Activated T-helper 9 cell treated with anti-CD3 and anti-CD28 coated beads, Interleukin-2, amount 50 U/mL, for 16 hours (primary cell): ENCODE results near the gene JAKMIP2.

Experiments used
- DNase-seq: peaks from one replicate; pipeline ENCODE4 v3.0.0-alpha.2; 2020; ENCODE audit warnings: low read depth

Gene JAKMIP2

GRCh38 chr5:147788023-147788422 is 5.5 kb upstream of the JAKMIP2 start:
- no peak for DNase-seq

DNA sequence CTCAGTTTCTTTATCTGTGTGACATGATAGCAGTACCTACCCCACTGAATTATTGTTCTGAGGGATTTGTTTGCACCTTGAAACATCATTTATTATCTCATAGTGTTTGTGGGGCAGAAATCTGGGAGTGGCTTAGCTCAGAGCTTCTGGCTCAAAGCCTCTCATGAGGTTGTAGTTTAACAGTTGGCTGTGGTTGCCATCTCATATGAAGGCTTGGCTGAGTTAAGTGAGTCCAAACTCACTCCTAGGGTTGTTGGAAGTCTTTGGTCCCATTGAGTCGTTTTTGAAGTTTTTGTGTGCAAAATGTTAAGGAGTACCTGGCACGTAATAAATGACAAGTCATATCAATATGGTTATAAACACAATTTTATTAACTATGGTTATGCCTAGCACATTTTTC is 3.6 kb upstream of the JAKMIP2 start:
- no peak for DNase-seq

GRCh38 chr5:147784146-147784987 is 1.8 kb upstream of the JAKMIP2 start:
- no peak for DNase-seq

- DNase-seq, result no peak
Observed at GRCh38 chr5:147780924-147781573, 1.5 kb downstream of the JAKMIP2 start.

DNA sequence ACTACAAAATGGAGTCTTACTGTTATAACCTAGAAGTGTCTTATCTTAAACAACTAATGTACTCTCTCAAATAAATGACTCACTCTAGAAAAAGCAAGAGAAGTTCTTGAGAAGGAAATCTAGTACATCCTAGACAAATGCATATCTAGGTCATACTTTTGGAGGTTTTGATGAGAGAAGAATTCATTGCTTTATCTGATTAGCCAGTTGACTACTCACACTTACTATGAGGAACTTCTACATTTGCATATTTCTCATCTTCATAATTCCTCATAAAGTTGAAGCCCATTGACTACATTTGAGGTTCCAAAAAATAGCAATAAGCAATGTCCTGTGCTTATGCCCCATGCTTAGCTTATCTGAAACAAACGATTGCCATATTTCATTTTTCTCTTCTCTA is 2.8 kb downstream of the JAKMIP2 start:
- DNase-seq, result no peak

DNA sequence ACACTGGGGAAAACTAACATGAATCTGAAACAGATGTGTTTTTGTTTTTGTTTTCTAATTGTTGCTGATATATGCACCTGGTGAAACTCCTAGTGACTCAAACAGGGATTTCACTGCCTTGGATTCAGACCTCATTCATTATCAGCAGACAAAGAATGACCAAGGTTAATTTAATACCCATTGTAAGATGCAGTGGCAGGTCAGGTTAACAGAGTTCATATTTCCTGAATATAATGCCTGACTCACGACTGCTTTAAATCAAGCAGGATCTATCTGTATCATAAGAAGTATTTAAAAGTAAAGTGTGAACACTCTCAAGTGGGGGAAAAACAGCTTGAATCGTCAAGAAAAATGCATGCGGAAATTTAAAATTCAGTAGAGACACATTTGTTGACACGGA is 5.5 kb downstream of the JAKMIP2 start:
- DNase-seq, result no peak

- no peak for DNase-seq
Observed at GRCh38 chr5:147773587-147773986, 8.9 kb downstream of the JAKMIP2 start.

DNA sequence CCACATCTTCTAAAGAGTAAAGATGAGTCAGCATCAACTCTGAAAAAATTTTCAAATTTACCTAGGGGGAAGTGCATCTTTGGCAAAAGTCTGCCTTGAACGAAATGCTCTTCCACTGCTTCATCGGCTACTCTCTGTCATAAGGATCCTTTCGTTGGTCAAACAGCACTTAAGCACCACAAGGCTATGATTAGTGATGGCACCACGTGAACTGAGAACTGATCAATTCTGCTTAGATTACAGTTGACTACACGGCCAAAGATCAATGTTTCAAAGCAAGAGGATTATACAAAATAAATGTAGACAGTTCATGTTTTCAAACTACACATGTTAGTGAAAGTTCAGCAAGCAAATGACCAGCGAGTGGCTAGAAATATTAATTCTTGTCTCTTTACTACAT is 9.4 kb downstream of the JAKMIP2 start:
- no peak for DNase-seq

DNA sequence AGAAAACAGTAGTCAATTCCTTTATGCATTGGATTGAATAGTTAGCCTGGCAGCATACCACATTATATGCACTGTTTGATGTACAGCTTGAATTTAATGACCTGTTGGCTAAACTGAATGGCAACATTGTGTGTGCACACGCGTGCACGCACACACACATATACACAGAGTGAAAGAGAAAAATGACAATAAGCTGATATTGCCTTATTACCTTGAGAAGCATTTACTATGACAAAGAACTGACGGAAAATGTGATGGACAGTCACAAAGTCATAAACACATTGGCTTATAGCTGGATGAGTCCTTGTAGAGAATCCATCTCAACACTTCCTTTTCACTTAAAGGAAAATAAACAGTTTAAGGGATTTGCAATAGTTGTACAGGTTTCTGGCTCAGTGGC is 15.5 kb downstream of the JAKMIP2 start:
- no peak for DNase-seq

GRCh38 chr5:147763791-147764525 is 18.6 kb downstream of the JAKMIP2 start:
- DNase-seq, result no peak

- no peak for DNase-seq
Observed at GRCh38 chr5:147760086-147760875, 22.2 kb downstream of the JAKMIP2 start.

DNA sequence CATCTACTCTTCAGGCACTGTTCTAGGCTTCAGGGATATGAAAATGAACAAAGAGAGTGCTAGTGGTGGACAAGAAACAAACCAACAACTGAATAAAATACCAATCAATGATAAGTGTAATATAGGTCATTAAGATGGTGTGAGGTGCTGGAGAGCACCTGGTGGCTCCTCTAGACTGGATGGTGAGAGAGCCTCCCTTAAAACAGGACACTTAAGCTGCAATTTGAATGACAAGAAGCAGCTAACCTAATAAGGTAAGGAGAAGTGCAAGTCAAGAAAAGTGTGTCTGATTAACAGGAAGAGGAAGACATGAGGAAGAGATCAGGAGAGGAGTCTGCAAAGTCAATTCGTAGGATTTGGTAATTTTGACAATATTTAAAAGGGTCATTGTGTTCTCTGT is 23.1 kb downstream of the JAKMIP2 start:
- DNase-seq, result no peak

DNA sequence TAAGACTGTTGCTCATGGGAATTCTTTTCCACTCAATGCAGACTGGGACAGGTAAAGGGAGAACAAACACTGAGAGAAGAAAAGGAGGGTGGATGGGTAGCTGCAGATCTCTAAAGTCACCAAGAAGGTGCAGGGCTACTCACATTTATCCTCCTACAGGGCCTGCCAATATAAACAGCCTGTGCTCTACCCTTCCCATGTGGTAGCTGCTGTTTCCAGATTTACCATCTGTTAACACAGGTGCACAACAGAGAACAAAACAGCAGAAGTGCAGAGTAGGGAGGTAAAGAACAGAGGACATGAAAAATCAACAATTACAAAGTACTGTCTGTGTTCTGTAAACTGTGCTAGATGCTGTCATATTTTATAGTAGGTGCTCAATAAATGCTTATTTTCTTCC is 26.0 kb downstream of the JAKMIP2 start:
- DNase-seq, result no peak

DNA sequence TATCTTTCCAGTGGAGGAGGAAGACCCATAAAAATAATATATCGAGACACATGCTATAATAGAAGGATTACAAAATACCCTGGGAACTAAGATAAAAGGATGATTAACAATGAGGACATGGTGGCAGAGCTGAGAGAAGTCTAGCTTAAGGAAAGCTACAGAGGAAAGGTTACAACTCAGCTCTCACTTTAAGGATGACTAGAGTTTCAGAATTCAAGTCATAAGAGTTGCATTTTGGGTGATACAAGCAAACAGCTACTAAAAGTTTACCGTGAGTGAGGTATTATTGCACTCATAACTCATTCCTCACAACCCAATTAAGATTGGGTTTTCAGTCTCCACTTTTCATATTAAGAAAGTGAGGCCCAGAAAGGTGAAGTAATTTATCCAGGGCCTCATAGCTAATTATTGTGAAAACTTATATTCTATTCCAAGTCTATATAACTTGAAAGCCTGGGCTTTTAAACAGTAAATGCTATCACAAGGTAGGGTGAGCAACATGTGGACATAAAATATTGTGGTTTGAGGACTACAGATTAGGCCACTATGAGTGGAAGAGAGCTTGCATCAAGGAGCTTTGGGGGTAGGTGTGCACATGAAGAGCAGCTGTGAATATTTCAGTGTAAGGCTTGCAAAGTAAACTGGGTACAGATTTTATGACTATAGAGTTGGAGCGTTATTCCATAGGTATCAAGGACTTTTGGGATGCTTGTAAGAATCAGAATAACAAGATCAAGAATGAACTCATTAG is 28.0 kb downstream of the JAKMIP2 start:
- no peak for DNase-seq

GRCh38 chr5:147753765-147754164 is 28.8 kb downstream of the JAKMIP2 start:
- no peak for DNase-seq

GRCh38 chr5:147752666-147753290 is 29.8 kb downstream of the JAKMIP2 start:
- DNase-seq, result no peak

GRCh38 chr5:147752033-147752432 is 30.5 kb downstream of the JAKMIP2 start:
- DNase-seq, result no peak

DNA sequence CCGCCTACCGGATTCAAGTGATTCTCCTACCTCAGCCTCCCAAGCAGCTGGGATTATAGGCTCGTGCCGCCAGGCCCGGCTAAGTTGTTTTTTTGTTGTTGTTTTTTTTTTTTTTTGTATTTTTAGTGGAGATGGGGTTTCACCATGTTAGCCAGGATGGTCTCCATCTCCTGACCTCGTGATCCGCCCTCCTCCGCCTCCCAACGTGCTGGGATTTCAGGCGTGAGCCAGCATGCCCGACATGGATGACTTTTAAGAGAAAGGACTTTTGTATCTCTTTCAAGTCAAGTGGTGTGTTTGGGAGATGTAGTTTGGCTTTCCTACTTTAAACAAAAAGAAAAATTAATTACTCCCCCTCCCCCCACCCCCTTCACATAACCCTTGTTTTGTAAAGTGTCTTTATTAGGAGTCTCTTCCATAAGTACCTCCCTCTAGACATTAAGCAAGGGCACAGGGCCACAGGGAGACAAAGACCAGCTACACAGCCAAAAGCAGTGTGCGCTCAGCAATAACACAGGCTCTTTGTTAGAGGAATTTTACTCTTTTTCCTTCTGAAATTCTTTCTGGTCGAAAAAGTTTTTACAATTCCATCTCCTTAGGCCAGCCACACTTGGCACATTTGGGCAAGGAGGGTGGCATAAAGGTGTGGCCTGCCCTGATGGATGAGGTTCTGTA is 31.2 kb downstream of the JAKMIP2 start:
- no peak for DNase-seq

DNA sequence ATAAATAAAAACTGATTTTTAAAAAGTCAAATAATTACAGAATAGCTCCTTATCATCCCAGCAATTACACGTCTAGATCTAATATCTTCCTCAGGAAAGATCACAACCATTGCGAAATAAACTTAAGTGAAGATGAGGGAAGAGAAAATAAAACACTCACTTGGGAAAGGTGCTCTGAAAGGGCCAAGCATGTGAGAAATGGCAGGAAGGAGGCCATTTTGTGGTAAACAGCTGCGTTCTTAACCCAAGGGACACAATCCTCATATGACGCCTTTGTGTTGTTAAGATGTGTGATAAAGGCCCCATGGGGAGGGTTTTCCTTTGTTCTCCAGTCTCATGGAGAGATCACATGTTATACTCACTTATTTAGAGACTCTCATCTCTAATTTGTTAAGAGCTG is 32.5 kb downstream of the JAKMIP2 start:
- DNase-seq, result no peak

- no peak for DNase-seq
Observed at GRCh38 chr5:147748590-147748989, 33.9 kb downstream of the JAKMIP2 start.
